ENCODE data around the gene DDRGK1. TPM values are rescaled to one million over a fixed set of nuclear protein-coding genes. Genes with fewer than 3 reads are reported as not detected.

Gene DDRGK1
- total RNA-seq, 4 donors from 2014 or later = 76.7 to 117 (median 89.9) TPM

- WGBS, 2 donors = 72 to 89% methylated on average over 15 to 18 of the region's 20 CpGs
- H3K36me3 ChIP-seq = peaks cover 0 to 77% (median 0%) of the 10 kb centered on the region in 3 donors
- no peak for DNase-seq (ENCODE audit: low spot score in 2 of 2)
- H3K27me3 ChIP-seq = no peaks in the 10 kb centered on the region
- no peak for TF ChIP-seq POLR2A (IDR thresholded peaks at IDR 0.05)
- no peak for TF ChIP-seq EP300 (IDR thresholded peaks at IDR 0.05)
- no peak for TF ChIP-seq CTCF (IDR thresholded peaks at IDR 0.05)
- no peaks in the 10 kb centered on the region for H3K9me3 ChIP-seq
- H3K27ac ChIP-seq = no peak overlapping the region
- no peak overlapping the region for H3K4me3 ChIP-seq
- no peaks in the 10 kb centered on the region for H3K4me1 ChIP-seq
Observed at GRCh38 chr20:3223994-3224680, 19.7 kb upstream of the DDRGK1 start.

- no peak overlapping the region for H3K27ac ChIP-seq
- H3K27me3 ChIP-seq = no peaks in the 10 kb centered on the region
- H3K4me3 ChIP-seq = no peak overlapping the region
- no peak for DNase-seq (ENCODE audit: low spot score in 2 of 2)
- peaks cover 0 to 77% (median 0%) of the 10 kb centered on the region in 3 donors for H3K36me3 ChIP-seq
- H3K9me3 ChIP-seq = no peaks in the 10 kb centered on the region
- H3K4me1 ChIP-seq = peaks cover 0 to 2% (median 0%) of the 10 kb centered on the region in 4 donors
- WGBS, 2 donors = 75 to 84% methylated on average over 6 of the region's 6 CpGs
- TF ChIP-seq CTCF (IDR thresholded peaks at IDR 0.05) = no peak
Observed at GRCh38 chr20:3223651-3223993, 19.1 kb upstream of the DDRGK1 start.

DNA sequence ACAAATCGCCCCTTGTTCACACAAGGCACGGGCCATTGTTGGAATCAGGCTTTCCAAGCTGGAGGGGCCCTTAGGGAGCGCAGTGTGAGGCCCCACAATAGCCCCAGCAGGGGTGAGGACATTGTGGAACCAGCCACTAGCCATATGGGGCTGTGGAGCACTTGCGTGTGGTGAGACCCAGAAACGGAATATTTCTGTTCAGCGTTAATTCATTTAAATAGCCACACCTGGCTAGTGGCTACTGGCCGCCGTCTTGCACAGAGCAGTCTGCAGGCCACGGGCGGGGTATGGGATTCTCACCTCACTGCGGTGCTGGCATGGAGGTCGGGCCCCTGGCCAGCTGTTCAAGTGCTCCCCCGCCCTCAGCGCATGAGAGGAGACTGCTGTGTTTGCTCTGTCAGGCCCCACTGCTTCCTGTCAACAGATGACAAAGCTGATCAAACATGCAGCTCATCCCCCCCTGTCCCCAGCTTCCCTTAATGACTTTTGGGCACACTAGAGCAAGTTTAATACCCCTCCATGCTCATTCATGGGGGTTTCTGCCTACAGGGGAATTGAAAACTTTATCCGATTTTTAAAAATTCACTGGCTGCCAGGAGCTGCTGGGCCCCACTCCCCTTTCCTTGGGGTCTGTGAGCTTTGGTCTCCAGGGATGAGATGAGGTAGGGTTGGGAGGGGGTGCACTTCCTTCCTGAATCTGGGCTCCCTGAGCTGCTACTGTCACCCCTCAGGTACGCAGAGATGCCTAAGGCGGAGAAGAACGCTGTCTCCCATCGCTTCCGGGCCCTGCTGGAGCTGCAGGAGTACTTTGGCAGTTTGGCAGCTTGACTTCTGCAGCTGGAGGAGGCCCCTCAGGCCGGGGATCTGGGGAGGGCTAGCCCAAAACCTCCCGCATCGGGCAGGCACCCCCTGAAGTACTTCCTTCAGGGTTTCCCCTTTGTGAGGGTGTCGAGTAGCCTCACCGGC is 18.4 kb upstream of the DDRGK1 start:
- H3K27me3 ChIP-seq = no peaks in the 10 kb centered on the region
- 67 to 73% methylated on average over 19 to 24 of the region's 25 CpGs for WGBS, 2 donors
- no peaks in the 10 kb centered on the region for H3K9me3 ChIP-seq
- H3K36me3 ChIP-seq = peaks cover 0 to 77% (median 0%) of the 10 kb centered on the region in 3 donors
- H3K4me3 ChIP-seq = no peak overlapping the region
- TF ChIP-seq POLR2A (IDR thresholded peaks at IDR 0.05) (no peak), EP300 (IDR thresholded peaks at IDR 0.05) (no peak), CTCF (IDR thresholded peaks at IDR 0.05) (no peak)
- H3K27ac ChIP-seq = no peak overlapping the region
- no peak for DNase-seq (ENCODE audit: low spot score in 2 of 2)
- H3K4me1 ChIP-seq = peaks cover 0 to 7% (median 0%) of the 10 kb centered on the region in 4 donors

DNA sequence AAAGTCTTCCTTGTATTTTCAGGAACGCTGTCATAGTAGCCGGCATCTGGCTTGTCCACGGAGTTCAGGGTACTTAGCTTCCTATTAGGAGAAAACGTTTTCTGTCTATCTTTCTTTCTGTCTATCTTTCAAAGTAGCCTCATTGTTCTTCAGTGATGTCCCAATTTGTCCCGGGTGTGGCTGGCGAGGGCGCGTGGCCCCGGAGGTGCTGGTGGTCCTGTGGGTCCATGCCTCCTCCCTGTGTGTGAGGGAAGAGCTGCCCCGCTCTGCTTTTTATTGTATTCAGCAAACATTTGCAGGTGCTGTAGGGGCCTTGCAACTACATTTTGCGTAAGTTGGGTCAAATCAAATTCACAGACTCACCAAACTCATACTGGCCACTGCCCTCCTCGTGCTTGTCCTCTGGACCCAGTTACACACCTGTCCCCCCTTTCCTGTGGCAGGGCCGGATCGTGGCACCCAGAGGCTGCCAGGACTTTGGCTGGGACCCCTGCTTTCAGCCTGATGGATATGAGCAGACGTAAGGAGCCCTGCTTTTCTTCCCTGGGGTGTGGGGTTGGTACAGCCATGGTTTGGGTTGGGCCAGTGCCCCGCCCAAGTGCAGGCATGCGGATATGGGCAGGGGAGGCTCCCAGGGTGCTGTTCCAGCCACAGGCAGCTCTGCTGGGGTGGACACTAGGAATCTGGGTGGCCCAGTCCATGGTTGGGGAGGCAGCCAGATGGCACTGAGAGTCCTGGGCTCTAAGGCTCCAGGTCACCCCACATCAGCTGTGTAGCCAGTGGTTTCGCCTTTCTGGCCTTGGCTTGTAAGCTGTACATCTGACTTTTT is 17.1 kb upstream of the DDRGK1 start:
- Histone ChIP-seq H3K4me3 (no peak overlapping the region), H3K4me1 (peaks cover 0 to 7% (median 0%) of the 10 kb centered on the region in 4 donors), H3K9me3 (no peaks in the 10 kb centered on the region), H3K36me3 (peaks cover 0 to 80% (median 0%) of the 10 kb centered on the region in 3 donors), H3K27me3 (no peaks in the 10 kb centered on the region), H3K27ac (no peak overlapping the region)
- 85 to 89% methylated on average over 16 to 18 of the region's 18 CpGs for WGBS, 2 donors
- TF ChIP-seq EP300 (IDR thresholded peaks at IDR 0.05) = no peak
- no peak for TF ChIP-seq POLR2A (IDR thresholded peaks at IDR 0.05)
- TF ChIP-seq CTCF (IDR thresholded peaks at IDR 0.05) = no peak
- DNase-seq (ENCODE audit: low spot score in 2 of 2) = no peak

Data from tibial nerve (tissue), 4 donors.